ENCODE results near the gene CCM2. TPM values are rescaled to one million over a fixed set of nuclear protein-coding genes. Genes with fewer than 3 reads are reported as not detected.

Gene CCM2
- total RNA-seq, 1 donor from 2014 or later = 33.8 TPM

GRCh38 chr7:45061352-45061751, 61.4 kb downstream of the CCM2 start:
- Mint-ChIP-seq H3K27ac (no peak overlapping the region), H3K27me3 (no peaks in the 10 kb centered on the region), H3K9me3 (no peaks in the 10 kb centered on the region), H3K4me1 (ENCODE audit: unreplicated experiment) (no peaks in the 10 kb centered on the region), H3K4me3 (no peak overlapping the region), H3K36me3 (peaks cover 14% of the 10 kb centered on the region)
- no peak for DNase-seq (ENCODE audit: extremely low spot score, unreplicated experiment)
- TF ChIP-seq CTCF (conservative IDR thresholded peaks at IDR 0.05) = no peak

- no peak for TF ChIP-seq CTCF (conservative IDR thresholded peaks at IDR 0.05)
- Mint-ChIP-seq H3K4me3 (no peak overlapping the region), H3K27me3 (no peaks in the 10 kb centered on the region), H3K27ac (no peak overlapping the region), H3K36me3 (peaks cover 14% of the 10 kb centered on the region), H3K4me1 (ENCODE audit: unreplicated experiment) (no peaks in the 10 kb centered on the region), H3K9me3 (no peaks in the 10 kb centered on the region)
- no peak for DNase-seq (ENCODE audit: extremely low spot score, unreplicated experiment)
Observed at GRCh38 chr7:45061806-45062425, 61.9 kb downstream of the CCM2 start.

- no peak for DNase-seq (ENCODE audit: extremely low spot score, unreplicated experiment)
- Mint-ChIP-seq H3K4me3 (no peak overlapping the region), H3K27me3 (no peaks in the 10 kb centered on the region), H3K9me3 (no peaks in the 10 kb centered on the region), H3K36me3 (peaks cover 14% of the 10 kb centered on the region), H3K27ac (no peak overlapping the region), H3K4me1 (ENCODE audit: unreplicated experiment) (no peaks in the 10 kb centered on the region)
- no peak for TF ChIP-seq CTCF (conservative IDR thresholded peaks at IDR 0.05)
Observed at GRCh38 chr7:45064047-45064725, 64.2 kb downstream of the CCM2 start.

- no peak overlapping the region for H3K4me3 Mint-ChIP-seq
- peaks cover 13% of the 10 kb centered on the region for H3K36me3 Mint-ChIP-seq
- H3K9me3 Mint-ChIP-seq = no peaks in the 10 kb centered on the region
- no peaks in the 10 kb centered on the region for H3K4me1 Mint-ChIP-seq (ENCODE audit: unreplicated experiment)
- DNase-seq (ENCODE audit: extremely low spot score, unreplicated experiment) = no peak
- no peak for TF ChIP-seq CTCF (conservative IDR thresholded peaks at IDR 0.05)
- no peak overlapping the region for H3K27ac Mint-ChIP-seq
- H3K27me3 Mint-ChIP-seq = no peaks in the 10 kb centered on the region
Observed at GRCh38 chr7:45065031-45065995, 65.3 kb downstream of the CCM2 start.

- Mint-ChIP-seq H3K36me3 (peaks cover 7% of the 10 kb centered on the region), H3K27ac (no peak overlapping the region), H3K9me3 (no peaks in the 10 kb centered on the region), H3K4me3 (no peak overlapping the region), H3K27me3 (no peaks in the 10 kb centered on the region), H3K4me1 (ENCODE audit: unreplicated experiment) (no peaks in the 10 kb centered on the region)
- no peak for TF ChIP-seq CTCF (conservative IDR thresholded peaks at IDR 0.05)
- no peak for DNase-seq (ENCODE audit: extremely low spot score, unreplicated experiment)
Observed at GRCh38 chr7:45066409-45066808, 66.4 kb downstream of the CCM2 start.

Measured in type B pancreatic cell (in vitro differentiated cells).